Neural cell (in vitro differentiated cells): ENCODE data around the gene MRPS18A. TPM values are rescaled to one million over a fixed set of nuclear protein-coding genes. Genes with fewer than 3 reads are reported as not detected.
A peak's percentile ranks its signal among the peaks of the same experiment; 100 is the strongest.
"Not testable (repeated sequence)": the region's sequence is repeated elsewhere in the genome, so short reads cannot be mapped to it uniquely, and the experiment has no call there.

Source experiments
- H2AFZ ChIP-seq: fragments of 200-600, 300-800 bp; sonication (generic), shearing (Covaris generic); 2 replicates; pipeline ENCODE4 v1.6.0; 2014; ENCODE audit warnings: low read depth, mild to moderate bottlenecking, antibody characterized with exemption, low read length, moderate library complexity
- H3F3A ChIP-seq: fragments of 200-600 bp; shearing (Covaris generic); 2 replicates; pipeline ENCODE4 v1.6.1; 2016; ENCODE audit warnings: mild to moderate bottlenecking, moderate library complexity, mixed read lengths, antibody characterized with exemption, low read length; ENCODE audit not compliant: insufficient read depth, poor library complexity, severe bottlenecking
- H3K27ac ChIP-seq: fragments of 200-600, 300-800 bp; sonication (generic), shearing (Covaris generic); 2 replicates; pipeline ENCODE4 v1.5.1; 2014; ENCODE audit warnings: mild to moderate bottlenecking, low read length, moderate library complexity
- H3K27me3 ChIP-seq: fragments of 300-800, 200-600 bp; sonication (generic), shearing (Covaris generic); 2 replicates; pipeline ENCODE4 v1.6.0; 2014; ENCODE audit warnings: mild to moderate bottlenecking, low read depth, low read length, moderate library complexity; ENCODE audit not compliant: insufficient read depth
- H3K36me3 ChIP-seq: fragments of 300-800, 200-600 bp; sonication (generic), shearing (Covaris generic); 2 replicates; pipeline ENCODE4 v1.5.1; 2014; ENCODE audit warnings: mild to moderate bottlenecking, antibody characterized with exemption, low read length, moderate library complexity; ENCODE audit not compliant: insufficient read depth
- H3K4me2 ChIP-seq: fragments of 300-800, 200-600 bp; sonication (generic), shearing (Covaris generic); 2 replicates; pipeline ENCODE4 v1.6.0; 2014; ENCODE audit warnings: mild to moderate bottlenecking, low read length
- H3K4me3 ChIP-seq: fragments of 300-800, 200-600 bp; sonication (generic), shearing (Covaris generic); 2 replicates; pipeline ENCODE4 v1.5.1; 2014; ENCODE audit warnings: mild to moderate bottlenecking, low read length, moderate library complexity
- H3K79me2 ChIP-seq: fragments of 200-600 bp; shearing (Covaris generic); replicated peaks from 2 replicates; pipeline ENCODE4 v1.6.0; 2014; ENCODE audit warnings: mild to moderate bottlenecking, low read length, moderate library complexity; ENCODE audit not compliant: insufficient read depth
- H3K9ac ChIP-seq: fragments of 300-800, 200-600 bp; sonication (generic), shearing (Covaris generic); 2 replicates; pipeline ENCODE4 v1.6.1; 2016; ENCODE audit warnings: mild to moderate bottlenecking, low read length, mixed read lengths
- H3K9me2 ChIP-seq: fragments of 200-600 bp; shearing (Covaris generic); 2 replicates; pipeline ENCODE4 v1.6.1; 2016; ENCODE audit warnings: mild to moderate bottlenecking, low read length, mixed read lengths; ENCODE audit not compliant: insufficient read depth
- H3K9me3 ChIP-seq: fragments of 200-600, 300-800 bp; sonication (generic), shearing (Covaris generic); 2 replicates; pipeline ENCODE4 v1.6.1; 2016; ENCODE audit warnings: mild to moderate bottlenecking, mixed run types, low read length, moderate library complexity, mixed read lengths
- H4K20me1 ChIP-seq: fragments of 200-600 bp; shearing (Covaris generic); 2 replicates; pipeline ENCODE4 v1.6.1; 2016; ENCODE audit warnings: mild to moderate bottlenecking, mixed run types; ENCODE audit not compliant: insufficient read depth
- CTCF ChIP-seq: fragments of 450-650 bp; IDR thresholded peaks from 2 replicates; pipeline ENCODE4 v1.5.1; 2014; ENCODE audit warnings: antibody characterized with exemption, mild to moderate bottlenecking, moderate library complexity; ENCODE audit not compliant: poor library complexity, severe bottlenecking
- EP300 ChIP-seq: fragments of 450-650 bp; conservative IDR thresholded peaks from 2 replicates; pipeline ENCODE4 v1.6.1; 2014; ENCODE audit warnings: antibody characterized with exemption, mild to moderate bottlenecking, moderate library complexity; ENCODE audit not compliant: poor library complexity, severe bottlenecking
- EZH2 ChIP-seq: fragments of 200-600, 300-800 bp; shearing (Covaris generic), sonication (generic); IDR thresholded peaks from 2 replicates; pipeline ENCODE4 v1.6.1; 2014; ENCODE audit warnings: antibody characterized with exemption, low read length, borderline replicate concordance, mild to moderate bottlenecking; ENCODE audit not compliant: insufficient read depth, poor library complexity, severe bottlenecking
- MXI1 ChIP-seq: fragments of 450-650 bp; conservative IDR thresholded peaks from 2 replicates; pipeline ENCODE4 v1.6.1; 2014; ENCODE audit warnings: antibody characterized with exemption, mild to moderate bottlenecking; ENCODE audit not compliant: poor library complexity, severe bottlenecking
- POLR2AphosphoS5 ChIP-seq: IDR thresholded peaks from 2 replicates; pipeline ENCODE4 v1.6.1; 2012
- RAD21 ChIP-seq: fragments of 450-650 bp; conservative IDR thresholded peaks from 2 replicates; pipeline ENCODE4 v1.6.1; 2014; ENCODE audit warnings: antibody characterized with exemption, mild to moderate bottlenecking, moderate library complexity
- REST ChIP-seq: IDR thresholded peaks from 2 replicates; pipeline ENCODE4 v1.6.1; 2012; ENCODE audit warnings: borderline replicate concordance
- SMC3 ChIP-seq: fragments of 450-650 bp; conservative IDR thresholded peaks from 2 replicates; pipeline ENCODE4 v1.6.1; 2014; ENCODE audit warnings: antibody characterized with exemption, mild to moderate bottlenecking, moderate library complexity; ENCODE audit not compliant: poor library complexity
- TAF1 ChIP-seq: IDR thresholded peaks from 2 replicates; pipeline ENCODE4 v1.6.1; 2012; ENCODE audit warnings: low read depth
- polyA plus RNA-seq: library from polyadenylated mRNA; depleted of rRNA; stranded (reverse); fragments of >200 nt; gene quantifications from 2 replicates; pipeline ENCODE4 v1.2.3, GENCODE V29; 2014

The MRPS18A gene
- polyA plus RNA-seq, 1 donor from 2014 or later: 39.6 TPM

- Histone ChIP-seq H3K4me2 (no peak overlapping the region), H3K9me2 (no peaks in the 10 kb centered on the region), H3F3A (no peaks in the 10 kb centered on the region), H2AFZ (peak overlapping the region; percentile 99), H3K4me3 (peak overlapping the region; percentile 94), H3K27me3 (no peaks in the 10 kb centered on the region), H3K27ac (peak overlapping the region; percentile 84), H3K9me3 (no peaks in the 10 kb centered on the region), H3K9ac (peak overlapping the region; percentile 96), H3K79me2 (peaks cover 21% of the 10 kb centered on the region), H4K20me1 (no peaks in the 10 kb centered on the region), H3K36me3 (no peaks in the 10 kb centered on the region)
- TF ChIP-seq POLR2AphosphoS5: no peak
- no peak for TF ChIP-seq REST
- no peak for TF ChIP-seq EP300
- no peak for TF ChIP-seq MXI1
- TF ChIP-seq RAD21: no peak
- no peak for TF ChIP-seq CTCF
- no peak for TF ChIP-seq EZH2
- no peak for TF ChIP-seq TAF1
- no peak for TF ChIP-seq SMC3
These were observed 52.8 kb downstream of the MRPS18A start for GRCh38 chr6:43634702-43635303.

GRCh38 chr6:43633002-43633401, 54.6 kb downstream of the MRPS18A start:
- H3F3A ChIP-seq, H2AFZ ChIP-seq, H3K27me3 ChIP-seq, H3K9ac ChIP-seq, H4K20me1 ChIP-seq, H3K4me2 ChIP-seq, H3K4me3 ChIP-seq, H3K9me2 ChIP-seq, H3K27ac ChIP-seq, H3K36me3 ChIP-seq, H3K9me3 ChIP-seq: not testable (repeated sequence)
- peaks cover 27% of the 10 kb centered on the region for H3K79me2 ChIP-seq
